ENCODE measurements around the gene DMBT1. TPM values are rescaled to one million over a fixed set of nuclear protein-coding genes. Genes with fewer than 3 reads are reported as not detected.

DMBT1 gene
- total RNA-seq, 1 donor from 2014 or later, result 6.5 TPM

DNA sequence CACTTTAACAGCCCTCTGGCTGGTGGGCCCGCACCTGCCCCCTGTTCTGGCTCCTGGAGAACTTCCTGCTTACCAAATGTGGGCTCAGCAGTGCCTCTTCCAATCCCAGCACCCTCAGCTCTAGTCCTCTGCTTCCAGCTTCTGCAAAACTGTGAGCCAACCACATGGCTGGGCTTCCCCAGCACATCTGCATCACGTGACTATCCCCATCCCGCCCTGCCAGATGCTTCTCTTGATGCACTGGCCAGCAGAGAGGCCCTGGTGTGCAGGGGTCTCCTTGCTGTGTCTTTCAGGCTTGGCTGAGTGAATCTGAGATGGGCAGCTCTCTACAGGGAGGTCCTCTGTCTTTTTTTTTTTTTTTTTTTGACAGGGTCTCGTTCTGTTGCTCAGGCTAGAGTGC, 43.8 kb upstream of the DMBT1 start:
- H3K9me3 Mint-ChIP-seq, result no peaks in the 10 kb centered on the region
- TF ChIP-seq CTCF (conservative IDR thresholded peaks at IDR 0.05), result no peak
- no peaks in the 10 kb centered on the region for H3K36me3 Mint-ChIP-seq
- H3K4me3 Mint-ChIP-seq, result no peak overlapping the region
- H3K4me1 Mint-ChIP-seq (ENCODE audit: unreplicated experiment), result no peaks in the 10 kb centered on the region
- no peak overlapping the region for H3K27ac Mint-ChIP-seq
- DNase-seq (ENCODE audit: extremely low spot score, unreplicated experiment), result no peak
- peaks cover 5% of the 10 kb centered on the region for H3K27me3 Mint-ChIP-seq

GRCh38 chr10:122519144-122519543, 41.4 kb upstream of the DMBT1 start:
- no peak overlapping the region for H3K4me3 Mint-ChIP-seq
- no peak for TF ChIP-seq CTCF (conservative IDR thresholded peaks at IDR 0.05)
- H3K27me3 Mint-ChIP-seq, result peaks cover 8% of the 10 kb centered on the region
- no peaks in the 10 kb centered on the region for H3K9me3 Mint-ChIP-seq
- H3K27ac Mint-ChIP-seq, result no peak overlapping the region
- H3K4me1 Mint-ChIP-seq (ENCODE audit: unreplicated experiment), result no peaks in the 10 kb centered on the region
- DNase-seq (ENCODE audit: extremely low spot score, unreplicated experiment), result peak; percentile 60
- no peaks in the 10 kb centered on the region for H3K36me3 Mint-ChIP-seq

DNA sequence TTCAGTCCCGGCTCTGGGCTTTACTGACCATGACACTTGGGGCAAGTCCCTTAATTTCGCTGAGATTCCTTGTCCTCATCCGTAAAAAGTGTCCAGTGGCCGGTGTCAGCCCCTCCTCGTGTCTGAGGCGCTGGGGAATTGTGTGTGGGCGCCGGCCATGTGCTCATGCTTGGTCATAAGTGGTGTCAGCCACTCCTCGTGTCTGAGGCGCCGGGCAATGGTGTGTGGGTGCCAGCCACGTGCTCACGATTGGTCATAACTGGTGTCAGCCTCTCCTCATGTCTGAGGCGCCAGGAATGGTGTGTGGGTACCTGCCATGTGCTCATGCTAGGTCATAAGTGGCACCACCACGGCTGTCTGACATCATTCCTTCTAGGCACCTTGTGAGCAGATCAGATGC, 40.7 kb upstream of the DMBT1 start:
- no peak for TF ChIP-seq CTCF (conservative IDR thresholded peaks at IDR 0.05)
- H3K4me1 Mint-ChIP-seq (ENCODE audit: unreplicated experiment), result no peaks in the 10 kb centered on the region
- H3K4me3 Mint-ChIP-seq, result no peak overlapping the region
- no peaks in the 10 kb centered on the region for H3K36me3 Mint-ChIP-seq
- H3K27me3 Mint-ChIP-seq, result peaks cover 8% of the 10 kb centered on the region
- no peak overlapping the region for H3K27ac Mint-ChIP-seq
- no peaks in the 10 kb centered on the region for H3K9me3 Mint-ChIP-seq
- peak; percentile 49 for DNase-seq (ENCODE audit: extremely low spot score, unreplicated experiment)

DNA sequence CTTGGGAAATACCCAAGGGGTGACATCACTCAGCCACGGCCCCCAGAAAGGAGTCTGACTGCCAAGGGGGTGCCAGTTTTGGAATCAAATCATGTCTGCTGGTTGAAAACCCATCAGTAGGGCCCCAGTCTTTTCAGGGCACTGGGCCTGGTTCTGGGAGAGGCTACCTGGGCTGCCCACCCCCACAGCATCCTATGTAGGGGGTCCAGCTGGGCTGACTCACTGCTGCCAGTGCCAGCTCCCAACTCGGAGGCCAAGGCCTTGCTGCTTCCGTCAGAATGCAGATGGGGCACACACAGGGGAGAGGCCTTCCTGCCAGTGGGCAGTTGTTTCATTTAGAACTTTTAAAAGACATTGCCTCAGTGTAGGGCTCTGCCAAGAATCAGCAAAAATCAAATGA, 39.5 kb upstream of the DMBT1 start:
- Mint-ChIP-seq H3K27ac (no peak overlapping the region), H3K4me3 (no peak overlapping the region), H3K9me3 (no peaks in the 10 kb centered on the region), H3K4me1 (ENCODE audit: unreplicated experiment) (no peaks in the 10 kb centered on the region), H3K36me3 (no peaks in the 10 kb centered on the region), H3K27me3 (peaks cover 11% of the 10 kb centered on the region)
- peak; percentile 48 for DNase-seq (ENCODE audit: extremely low spot score, unreplicated experiment)
- no peak for TF ChIP-seq CTCF (conservative IDR thresholded peaks at IDR 0.05)

DNA sequence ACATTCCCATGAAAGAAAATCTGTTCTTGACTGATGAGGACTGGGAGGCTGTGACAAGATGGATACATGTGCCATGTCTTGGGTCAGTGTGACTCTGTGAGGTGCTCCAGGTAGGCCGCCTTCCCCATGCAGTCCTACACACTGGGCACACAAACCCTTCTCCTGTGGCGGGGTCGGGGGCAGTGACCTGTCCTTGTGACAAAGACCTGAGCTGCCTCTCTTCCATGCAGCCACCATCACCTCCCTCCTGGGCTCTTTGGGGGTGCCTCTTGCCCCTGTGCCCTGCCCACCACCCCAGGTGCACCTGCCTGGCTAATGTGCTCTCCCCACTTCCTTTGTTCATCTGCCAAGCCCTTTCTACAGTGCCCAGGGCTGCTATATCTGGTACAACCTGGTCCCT, 35.7 kb upstream of the DMBT1 start:
- H3K27me3 Mint-ChIP-seq, result peaks cover 15% of the 10 kb centered on the region

More for the DNA sequence above, 35.7 kb upstream of the DMBT1 start:
- H3K36me3 Mint-ChIP-seq, result no peaks in the 10 kb centered on the region
- no peak overlapping the region for H3K4me3 Mint-ChIP-seq
- H3K9me3 Mint-ChIP-seq, result no peaks in the 10 kb centered on the region
- DNase-seq (ENCODE audit: extremely low spot score, unreplicated experiment), result peak; percentile 59
- no peak overlapping the region for H3K27ac Mint-ChIP-seq
- H3K4me1 Mint-ChIP-seq (ENCODE audit: unreplicated experiment), result no peaks in the 10 kb centered on the region
- TF ChIP-seq CTCF (conservative IDR thresholded peaks at IDR 0.05), result no peak
